Measurements from ENCODE around the gene PDE6B.

GRCh38 chr4:620201-620600 is 5.2 kb upstream of the PDE6B start:
- TF ChIP-seq, protein P1, sequence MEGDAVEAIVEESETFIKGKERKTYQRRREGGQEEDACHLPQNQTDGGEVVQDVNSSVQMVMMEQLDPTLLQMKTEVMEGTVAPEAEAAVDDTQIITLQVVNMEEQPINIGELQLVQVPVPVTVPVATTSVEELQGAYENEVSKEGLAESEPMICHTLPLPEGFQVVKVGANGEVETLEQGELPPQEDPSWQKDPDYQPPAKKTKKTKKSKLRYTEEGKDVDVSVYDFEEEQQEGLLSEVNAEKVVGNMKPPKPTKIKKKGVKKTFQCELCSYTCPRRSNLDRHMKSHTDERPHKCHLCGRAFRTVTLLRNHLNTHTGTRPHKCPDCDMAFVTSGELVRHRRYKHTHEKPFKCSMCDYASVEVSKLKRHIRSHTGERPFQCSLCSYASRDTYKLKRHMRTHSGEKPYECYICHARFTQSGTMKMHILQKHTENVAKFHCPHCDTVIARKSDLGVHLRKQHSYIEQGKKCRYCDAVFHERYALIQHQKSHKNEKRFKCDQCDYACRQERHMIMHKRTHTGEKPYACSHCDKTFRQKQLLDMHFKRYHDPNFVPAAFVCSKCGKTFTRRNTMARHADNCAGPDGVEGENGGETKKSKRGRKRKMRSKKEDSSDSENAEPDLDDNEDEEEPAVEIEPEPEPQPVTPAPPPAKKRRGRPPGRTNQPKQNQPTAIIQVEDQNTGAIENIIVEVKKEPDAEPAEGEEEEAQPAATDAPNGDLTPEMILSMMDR (IDR thresholded peaks at IDR 0.05): no peak
- TF ChIP-seq POLR2A (IDR thresholded peaks at IDR 0.05): no peak
- TF ChIP-seq POLR2AphosphoS5 (IDR thresholded peaks at IDR 0.05; ENCODE audit: insufficient read depth in 1 of 2, low read depth in 1 of 2): no peak
